NCI-H1092 treated with DMSO at 0.1 percent for 48 hours (cell line): ENCODE results near the gene MUC5B.
"Not testable (repeated sequence)": the region's sequence is repeated elsewhere in the genome, so short reads cannot be mapped to it uniquely, and the experiment has no call there.

Experiments
- DNase-seq: peaks from one replicate; lab custom pipeline; 2025; lab: John Stamatoyannopoulos, UW

Gene MUC5B

DNA sequence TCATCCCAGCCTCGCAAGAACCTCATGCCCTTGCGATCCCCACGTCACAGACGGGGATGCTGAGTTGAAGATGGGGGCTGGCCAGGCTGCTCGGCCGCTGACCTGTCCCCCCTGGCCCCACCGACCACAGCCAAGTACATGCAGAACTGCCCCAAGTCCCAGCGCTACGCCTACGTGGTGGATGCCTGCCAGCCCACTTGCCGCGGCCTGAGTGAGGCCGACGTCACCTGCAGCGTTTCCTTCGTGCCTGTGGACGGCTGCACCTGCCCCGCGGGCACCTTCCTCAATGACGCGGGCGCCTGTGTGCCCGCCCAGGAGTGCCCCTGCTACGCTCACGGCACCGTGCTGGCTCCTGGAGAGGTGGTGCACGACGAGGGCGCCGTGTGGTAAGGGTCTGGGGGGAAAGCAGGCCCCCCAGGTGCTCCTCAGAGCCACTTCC lies 10.0 kb downstream of the MUC5B start:
- no peak for DNase-seq

GRCh38 chr11:1233351-1234053 lies 10.6 kb downstream of the MUC5B start:
- DNase-seq = peak; percentile 6

- no peak for DNase-seq
Measured at GRCh38 chr11:1234054-1234720, 11.3 kb downstream of the MUC5B start.

DNA sequence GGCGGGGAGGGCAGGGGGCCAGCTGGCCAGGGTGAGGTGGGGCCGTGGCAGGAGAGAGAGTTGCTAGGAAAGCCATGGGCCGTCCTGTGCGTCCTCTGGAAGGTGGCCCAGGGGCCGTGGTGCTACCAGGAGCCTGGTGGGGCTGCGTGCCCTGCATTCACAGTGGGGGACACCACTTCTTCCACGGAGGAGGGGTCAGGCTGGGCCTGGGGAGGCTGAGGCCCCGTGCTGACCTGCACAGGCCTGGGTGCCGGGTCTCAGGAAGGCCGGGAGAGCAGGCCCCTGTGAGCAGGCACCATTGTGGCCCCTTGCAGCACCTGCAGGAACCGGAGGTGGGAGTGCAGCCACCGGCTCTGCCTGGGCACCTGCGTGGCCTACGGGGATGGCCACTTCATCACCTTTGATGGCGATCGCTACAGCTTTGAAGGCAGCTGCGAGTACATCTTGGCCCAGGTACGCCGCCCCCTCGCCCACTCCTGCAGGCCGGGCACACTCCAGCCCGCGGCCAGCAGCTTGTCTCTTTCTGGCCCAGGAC lies 12.0 kb downstream of the MUC5B start:
- DNase-seq = no peak

- no peak for DNase-seq
Measured at GRCh38 chr11:1235306-1235900, 12.5 kb downstream of the MUC5B start.

DNA sequence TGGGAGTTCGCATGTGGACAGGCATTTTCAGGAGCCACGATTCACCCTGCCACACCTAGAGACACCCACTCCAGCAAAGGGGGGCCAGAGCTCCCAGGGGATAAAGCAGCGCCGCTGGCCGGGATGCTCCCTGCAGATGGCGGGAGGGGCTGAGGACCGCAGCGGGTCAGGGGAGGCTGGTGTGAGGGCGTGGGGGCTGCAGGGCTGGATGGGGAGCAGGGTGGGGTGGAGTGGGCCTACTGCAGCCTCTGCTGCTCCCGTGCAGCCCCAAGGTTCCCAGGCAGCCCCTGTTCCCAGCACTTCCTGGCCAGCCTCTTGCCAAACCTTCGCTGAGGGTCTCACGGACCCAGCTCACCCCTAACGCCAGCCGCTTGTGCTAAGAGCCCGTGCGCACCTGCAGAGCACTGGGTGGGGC lies 13.0 kb downstream of the MUC5B start:
- DNase-seq = no peak

DNA sequence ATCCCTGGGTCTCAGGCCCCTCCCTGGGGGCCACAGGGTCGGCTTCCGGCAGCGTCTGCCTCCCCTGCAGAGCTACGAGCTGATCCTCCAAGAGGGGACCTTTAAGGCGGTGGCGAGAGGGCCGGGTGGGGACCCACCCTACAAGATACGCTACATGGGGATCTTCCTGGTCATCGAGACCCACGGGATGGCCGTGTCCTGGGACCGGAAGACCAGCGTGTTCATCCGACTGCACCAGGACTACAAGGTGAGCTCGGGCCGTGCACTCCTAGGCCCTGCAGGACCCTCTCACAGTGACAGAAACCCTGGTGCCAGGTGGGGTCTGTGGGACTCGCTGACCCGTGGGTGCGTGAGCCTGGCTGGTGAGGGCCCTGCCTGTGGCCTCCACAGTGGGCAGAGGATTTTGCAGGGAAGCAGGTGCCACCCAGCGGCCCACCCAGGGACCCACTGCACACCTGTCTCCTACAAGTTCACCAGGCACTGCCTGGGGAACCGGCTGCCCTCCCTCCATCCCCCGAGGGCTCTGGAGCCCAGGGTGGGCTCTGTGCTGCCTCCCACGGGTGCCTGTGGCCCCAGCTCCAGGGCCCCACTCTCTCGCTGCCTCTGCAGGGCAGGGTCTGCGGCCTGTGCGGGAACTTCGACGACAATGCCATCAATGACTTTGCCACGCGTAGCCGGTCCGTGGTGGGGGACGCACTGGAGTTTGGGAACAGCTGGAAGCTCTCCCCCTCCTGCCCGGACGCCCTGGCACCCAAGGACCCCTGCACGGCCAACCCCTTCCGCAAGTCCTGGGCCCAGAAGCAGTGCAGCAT lies 13.7 kb downstream of the MUC5B start:
- DNase-seq = no peak

DNA sequence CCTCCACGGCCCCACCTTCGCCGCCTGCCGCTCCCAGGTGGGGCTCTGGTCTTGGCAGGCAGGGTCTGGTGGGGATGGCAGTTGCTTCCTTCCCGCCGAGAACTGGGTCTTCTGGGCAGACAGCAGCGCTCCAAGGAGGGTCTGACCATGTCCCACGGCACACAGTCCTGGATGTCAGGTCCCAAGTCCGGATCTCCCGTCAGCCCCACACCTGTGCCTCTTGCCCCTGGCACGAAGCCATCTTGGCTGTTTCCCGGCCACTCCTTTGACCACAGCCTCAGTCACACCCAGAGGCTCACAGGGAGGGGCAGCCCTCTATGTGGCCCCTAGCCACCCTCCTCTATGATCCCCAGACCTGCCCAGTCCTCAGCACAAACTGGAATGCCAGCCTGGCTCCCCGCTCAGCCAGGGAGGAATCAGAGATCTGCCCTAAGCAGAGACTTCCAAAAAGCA lies 14.3 kb downstream of the MUC5B start:
- DNase-seq = no peak

DNA sequence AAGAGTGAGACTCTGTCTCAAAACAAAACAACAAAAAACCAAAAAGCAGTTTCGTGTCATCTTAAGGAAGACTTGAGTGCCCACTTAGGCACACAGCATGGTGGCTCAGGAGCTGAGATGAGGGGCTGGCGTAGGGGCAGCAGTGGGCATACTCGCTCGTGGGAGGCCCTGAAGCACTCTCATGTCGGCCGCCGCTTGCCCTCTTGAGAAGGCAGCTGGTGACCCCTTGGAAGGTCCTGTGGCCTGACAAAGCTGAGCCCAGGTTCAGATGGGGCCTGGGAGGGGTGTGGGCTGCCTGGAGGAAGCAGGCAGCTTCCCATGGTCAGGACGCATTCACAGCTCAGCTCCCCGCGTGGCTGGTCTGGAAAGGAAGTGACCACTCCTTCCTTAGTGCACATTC lies 15.0 kb downstream of the MUC5B start:
- DNase-seq = no peak

DNA sequence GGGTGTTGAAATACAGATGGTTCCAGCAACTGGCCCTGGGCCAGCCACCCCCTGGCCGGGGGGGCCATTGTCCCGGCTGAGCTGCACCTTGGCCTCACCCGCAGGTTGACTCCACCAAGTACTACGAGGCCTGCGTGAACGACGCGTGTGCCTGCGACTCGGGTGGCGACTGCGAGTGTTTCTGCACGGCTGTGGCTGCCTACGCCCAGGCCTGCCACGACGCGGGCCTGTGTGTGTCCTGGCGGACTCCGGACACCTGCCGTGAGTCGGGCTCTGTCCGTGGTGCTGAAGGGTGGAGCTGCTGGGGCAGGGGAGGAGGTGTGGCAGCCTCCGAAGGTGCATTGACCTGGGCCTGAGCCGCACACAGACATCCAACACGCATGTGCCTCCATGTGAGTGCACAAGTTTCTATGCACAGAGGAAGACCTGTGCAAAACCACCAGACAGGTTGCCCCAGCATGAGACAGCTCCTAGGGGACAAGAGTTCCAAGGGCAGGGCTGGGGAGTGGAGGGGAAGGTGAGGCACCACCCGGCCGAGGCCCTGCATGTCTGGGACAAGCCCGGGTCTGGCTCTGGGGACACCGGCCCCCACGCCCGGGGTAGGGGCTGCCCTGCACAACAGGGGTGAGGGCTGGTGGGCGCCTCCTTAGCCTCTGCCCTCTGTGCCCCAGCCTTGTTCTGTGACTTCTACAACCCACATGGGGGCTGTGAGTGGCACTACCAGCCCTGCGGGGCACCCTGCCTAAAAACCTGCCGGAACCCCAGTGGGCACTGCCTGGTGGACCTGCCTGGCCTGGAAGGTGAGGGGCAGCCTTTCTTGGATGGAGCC lies 16.1 kb downstream of the MUC5B start:
- DNase-seq = no peak

DNA sequence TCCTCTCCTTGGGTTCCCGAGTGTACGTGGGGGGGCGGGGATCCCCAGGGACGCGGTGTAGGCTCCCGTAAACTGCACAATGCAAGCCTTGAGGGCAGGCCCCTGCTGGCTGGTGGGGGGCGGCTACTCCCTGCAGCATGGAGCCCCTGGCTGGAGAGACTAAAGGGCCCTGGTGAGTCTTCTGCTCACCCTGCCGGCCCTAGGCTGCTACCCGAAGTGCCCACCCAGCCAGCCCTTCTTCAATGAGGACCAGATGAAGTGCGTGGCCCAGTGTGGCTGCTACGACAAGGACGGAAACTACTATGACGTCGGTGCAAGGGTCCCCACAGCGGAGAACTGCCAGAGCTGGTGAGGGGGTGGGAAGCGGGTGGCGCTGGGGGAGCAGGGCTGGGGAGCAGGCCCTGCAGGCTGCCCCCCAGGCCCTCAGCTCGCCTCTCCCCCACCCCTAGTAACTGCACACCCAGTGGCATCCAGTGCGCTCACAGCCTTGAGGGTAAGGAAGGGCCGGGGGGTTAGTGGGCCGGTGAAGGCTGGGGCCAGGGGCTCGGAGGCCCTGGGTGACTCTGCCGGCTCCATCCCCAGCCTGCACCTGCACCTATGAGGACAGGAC lies 16.8 kb downstream of the MUC5B start:
- no peak for DNase-seq

- DNase-seq = no peak
Measured at GRCh38 chr11:1240771-1241170, 17.9 kb downstream of the MUC5B start.

DNA sequence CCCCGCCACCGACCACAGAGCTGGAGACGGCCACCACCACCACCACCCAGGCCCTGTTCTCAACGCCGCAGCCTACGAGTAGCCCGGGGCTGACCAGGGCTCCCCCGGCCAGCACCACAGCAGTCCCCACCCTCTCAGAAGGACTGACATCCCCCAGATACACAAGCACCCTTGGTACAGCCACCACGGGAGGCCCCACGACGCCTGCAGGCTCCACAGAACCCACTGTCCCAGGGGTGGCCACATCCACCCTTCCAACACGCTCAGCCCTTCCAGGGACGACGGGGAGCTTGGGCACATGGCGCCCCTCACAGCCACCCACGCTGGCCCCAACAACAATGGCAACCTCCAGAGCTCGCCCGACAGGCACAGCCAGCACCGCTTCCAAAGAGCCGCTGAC lies 18.8 kb downstream of the MUC5B start:
- no peak for DNase-seq

DNA sequence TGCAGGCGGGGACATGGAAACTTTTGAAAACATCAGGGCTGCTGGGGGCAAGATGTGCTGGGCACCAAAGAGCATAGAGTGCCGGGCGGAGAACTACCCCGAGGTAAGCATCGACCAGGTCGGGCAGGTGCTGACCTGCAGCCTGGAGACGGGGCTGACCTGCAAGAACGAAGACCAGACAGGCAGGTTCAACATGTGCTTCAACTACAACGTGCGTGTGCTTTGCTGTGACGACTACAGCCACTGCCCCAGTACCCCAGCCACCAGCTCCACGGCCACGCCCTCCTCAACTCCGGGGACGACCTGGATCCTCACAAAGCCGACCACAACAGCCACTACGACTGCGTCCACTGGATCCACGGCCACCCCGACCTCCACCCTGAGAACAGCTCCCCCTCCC lies 19.4 kb downstream of the MUC5B start:
- DNase-seq = no peak

DNA sequence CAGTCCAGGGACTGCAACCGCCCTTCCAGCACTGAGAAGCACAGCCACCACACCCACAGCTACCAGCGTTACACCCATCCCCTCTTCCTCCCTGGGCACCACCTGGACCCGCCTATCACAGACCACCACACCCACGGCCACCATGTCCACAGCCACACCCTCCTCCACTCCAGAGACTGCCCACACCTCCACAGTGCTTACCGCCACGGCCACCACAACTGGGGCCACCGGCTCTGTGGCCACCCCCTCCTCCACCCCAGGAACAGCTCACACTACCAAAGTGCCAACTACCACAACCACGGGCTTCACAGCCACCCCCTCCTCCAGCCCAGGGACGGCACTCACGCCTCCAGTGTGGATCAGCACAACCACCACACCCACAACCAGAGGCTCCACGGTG lies 19.9 kb downstream of the MUC5B start:
- DNase-seq = not testable (repeated sequence)

- not testable (repeated sequence) for DNase-seq
Measured at GRCh38 chr11:1243521-1243920, 20.7 kb downstream of the MUC5B start.

DNA sequence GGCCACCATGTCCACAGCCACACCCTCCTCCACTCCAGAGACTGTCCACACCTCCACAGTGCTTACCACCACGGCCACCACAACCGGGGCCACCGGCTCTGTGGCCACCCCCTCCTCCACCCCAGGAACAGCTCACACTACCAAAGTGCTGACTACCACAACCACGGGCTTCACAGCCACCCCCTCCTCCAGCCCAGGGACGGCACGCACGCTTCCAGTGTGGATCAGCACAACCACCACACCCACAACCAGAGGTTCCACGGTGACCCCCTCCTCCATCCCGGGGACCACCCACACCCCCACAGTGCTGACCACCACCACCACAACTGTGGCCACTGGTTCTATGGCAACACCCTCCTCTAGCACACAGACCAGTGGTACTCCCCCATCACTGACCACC lies 21.7 kb downstream of the MUC5B start:
- not testable (repeated sequence) for DNase-seq

DNA sequence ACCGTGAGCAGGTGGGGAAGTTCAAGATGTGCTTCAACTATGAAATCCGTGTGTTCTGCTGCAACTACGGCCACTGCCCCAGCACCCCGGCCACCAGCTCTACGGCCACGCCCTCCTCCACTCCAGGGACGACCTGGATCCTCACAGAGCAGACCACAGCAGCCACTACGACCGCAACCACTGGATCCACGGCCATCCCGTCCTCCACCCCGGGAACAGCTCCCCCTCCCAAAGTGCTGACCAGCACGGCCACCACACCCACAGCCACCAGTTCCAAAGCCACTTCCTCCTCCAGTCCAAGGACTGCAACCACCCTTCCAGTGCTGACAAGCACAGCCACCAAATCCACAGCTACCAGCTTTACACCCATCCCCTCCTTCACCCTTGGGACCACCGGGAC lies 22.9 kb downstream of the MUC5B start:
- not testable (repeated sequence) for DNase-seq

- not testable (repeated sequence) for DNase-seq
Measured at GRCh38 chr11:1246301-1246700, 23.4 kb downstream of the MUC5B start.

- not testable (repeated sequence) for DNase-seq
Measured at GRCh38 chr11:1247026-1247425, 24.2 kb downstream of the MUC5B start.

- DNase-seq = not testable (repeated sequence)
Measured at GRCh38 chr11:1248951-1249350, 26.1 kb downstream of the MUC5B start.
